Osteoblast (primary cell): ENCODE measurements around the gene CABP5. TPM values are rescaled to one million over a fixed set of nuclear protein-coding genes. Genes with fewer than 3 reads are reported as not detected.

ENCODE experiments used
- DNase-seq: peaks from one replicate; pipeline ENCODE4 v3.0.0; 2011; ENCODE audit warnings: low spot score, mixed read lengths; ENCODE audit not compliant: insufficient read length; ENCODE audit errors: missing footprints
- H2AFZ ChIP-seq: 2 replicates; pipeline ENCODE4 v1.6.0; 2011; ENCODE audit warnings: mild to moderate bottlenecking, low read length
- H3K27ac ChIP-seq: 2 replicates; pipeline ENCODE4 v1.5.1; 2011; ENCODE audit warnings: mild to moderate bottlenecking, low read depth, low read length, moderate library complexity
- H3K27me3 ChIP-seq: 2 replicates; pipeline ENCODE4 v1.6.0; 2012; ENCODE audit warnings: mild to moderate bottlenecking, control low read depth, inconsistent platforms, low read length, moderate library complexity; ENCODE audit not compliant: insufficient read depth
- H3K36me3 ChIP-seq: 2 replicates; pipeline ENCODE4 v1.5.1; 2011; ENCODE audit warnings: mild to moderate bottlenecking, low read length, control low read depth, moderate library complexity; ENCODE audit not compliant: insufficient read depth
- H3K4me1 ChIP-seq: 2 replicates; pipeline ENCODE4 v1.5.1; 2011; ENCODE audit warnings: mild to moderate bottlenecking, low read length, control low read depth, moderate library complexity; ENCODE audit not compliant: insufficient read depth
- H3K4me2 ChIP-seq: 2 replicates; pipeline ENCODE4 v1.6.0; 2011; ENCODE audit warnings: mild to moderate bottlenecking, low read length; ENCODE audit not compliant: insufficient read depth
- H3K4me3 ChIP-seq: fragments of 200-600 bp; sonication (generic); 3 replicates; pipeline ENCODE4 v1.5.1; 2012; ENCODE audit warnings: mild to moderate bottlenecking, low read length, inconsistent platforms; ENCODE audit not compliant: insufficient read depth
- H3K79me2 ChIP-seq: 2 replicates; pipeline ENCODE4 v1.6.0; 2012; ENCODE audit warnings: mild to moderate bottlenecking, low read length, control low read depth, inconsistent platforms; ENCODE audit not compliant: insufficient read depth
- H3K9me3 ChIP-seq: 2 replicates; pipeline ENCODE4 v1.5.1; 2011; ENCODE audit warnings: low read depth, low read length, control low read depth
- H4K20me1 ChIP-seq: 2 replicates; pipeline ENCODE4 v1.6.0; 2012; ENCODE audit warnings: mild to moderate bottlenecking, low read length, control low read depth; ENCODE audit not compliant: insufficient read depth
- total RNA-seq: library from RNA; depleted of rRNA; stranded (reverse); fragments of >200 nt; gene quantifications from 2 replicates; pipeline ENCODE4 v1.2.3, GENCODE V29; 2012
- TF ChIP-seq, protein P1 (sequence below): IDR thresholded peaks from 2 replicates; pipeline ENCODE4 v1.5.1; 2011; ENCODE audit warnings: mild to moderate bottlenecking, low read depth, low read length, moderate library complexity; ENCODE audit errors: extremely low read depth

CABP5 gene
- total RNA-seq, 1 donor: not detected

DNA sequence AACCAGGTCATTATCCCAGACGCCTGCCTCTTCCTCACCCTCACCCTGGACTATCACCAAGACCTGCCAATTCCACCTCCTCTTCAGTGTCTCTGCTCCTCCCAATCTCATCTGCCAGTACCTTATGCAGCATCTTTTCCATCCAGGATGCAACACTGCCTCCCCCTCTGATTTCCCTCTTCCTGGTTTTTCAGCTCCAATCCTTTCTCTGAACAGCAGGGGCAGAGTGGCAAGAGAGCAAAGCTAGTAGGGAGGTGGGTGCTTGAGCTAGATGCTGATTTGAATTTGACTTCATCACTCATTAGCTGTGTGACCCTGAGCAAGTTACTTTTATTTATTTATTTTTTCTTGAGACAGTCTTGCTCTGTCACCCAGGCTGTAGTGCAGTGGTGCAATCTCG lies 25.6 kb upstream of the CABP5 start:
- Histone ChIP-seq H3K4me1 (no peaks in the 10 kb centered on the region), H3K9me3 (no peaks in the 10 kb centered on the region), H3K4me3 (no peak overlapping the region), H3K79me2 (no peaks in the 10 kb centered on the region), H3K36me3 (no peaks in the 10 kb centered on the region), H4K20me1 (no peaks in the 10 kb centered on the region), H3K27me3 (no peaks in the 10 kb centered on the region), H3K27ac (no peak overlapping the region), H3K4me2 (no peak overlapping the region), H2AFZ (no peak overlapping the region)
- TF ChIP-seq, protein P1, sequence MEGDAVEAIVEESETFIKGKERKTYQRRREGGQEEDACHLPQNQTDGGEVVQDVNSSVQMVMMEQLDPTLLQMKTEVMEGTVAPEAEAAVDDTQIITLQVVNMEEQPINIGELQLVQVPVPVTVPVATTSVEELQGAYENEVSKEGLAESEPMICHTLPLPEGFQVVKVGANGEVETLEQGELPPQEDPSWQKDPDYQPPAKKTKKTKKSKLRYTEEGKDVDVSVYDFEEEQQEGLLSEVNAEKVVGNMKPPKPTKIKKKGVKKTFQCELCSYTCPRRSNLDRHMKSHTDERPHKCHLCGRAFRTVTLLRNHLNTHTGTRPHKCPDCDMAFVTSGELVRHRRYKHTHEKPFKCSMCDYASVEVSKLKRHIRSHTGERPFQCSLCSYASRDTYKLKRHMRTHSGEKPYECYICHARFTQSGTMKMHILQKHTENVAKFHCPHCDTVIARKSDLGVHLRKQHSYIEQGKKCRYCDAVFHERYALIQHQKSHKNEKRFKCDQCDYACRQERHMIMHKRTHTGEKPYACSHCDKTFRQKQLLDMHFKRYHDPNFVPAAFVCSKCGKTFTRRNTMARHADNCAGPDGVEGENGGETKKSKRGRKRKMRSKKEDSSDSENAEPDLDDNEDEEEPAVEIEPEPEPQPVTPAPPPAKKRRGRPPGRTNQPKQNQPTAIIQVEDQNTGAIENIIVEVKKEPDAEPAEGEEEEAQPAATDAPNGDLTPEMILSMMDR: peak; percentile 10
- no peak for DNase-seq

DNA sequence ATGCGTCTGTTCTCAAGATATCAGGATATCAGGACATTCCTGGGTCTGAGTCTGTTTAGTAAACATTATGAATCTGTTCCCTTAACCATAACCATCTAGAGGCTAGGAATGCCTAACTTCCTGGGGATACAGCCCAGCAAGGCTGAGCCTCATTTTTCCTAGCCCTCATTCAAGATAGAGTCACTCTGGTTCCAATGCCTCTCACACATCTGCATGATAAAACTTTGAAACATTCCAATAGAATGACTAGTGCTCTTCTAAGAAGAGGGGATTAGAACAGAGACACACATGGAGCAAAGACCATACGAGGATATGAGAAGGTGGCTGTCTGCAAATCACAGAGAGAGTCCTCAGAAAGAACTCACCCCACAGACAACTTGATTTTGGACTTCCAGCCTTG lies 20.6 kb upstream of the CABP5 start:
- H3K79me2 ChIP-seq: no peaks in the 10 kb centered on the region
- H3K9me3 ChIP-seq: no peaks in the 10 kb centered on the region
- H2AFZ ChIP-seq: no peak overlapping the region
- H3K27ac ChIP-seq: no peak overlapping the region
- H4K20me1 ChIP-seq: no peaks in the 10 kb centered on the region
- no peaks in the 10 kb centered on the region for H3K36me3 ChIP-seq
- peaks cover 10% of the 10 kb centered on the region for H3K27me3 ChIP-seq
- H3K4me3 ChIP-seq: no peak overlapping the region
- TF ChIP-seq, protein P1: no peak
- DNase-seq: peak; percentile 66
- no peak overlapping the region for H3K4me2 ChIP-seq
- no peaks in the 10 kb centered on the region for H3K4me1 ChIP-seq

DNA sequence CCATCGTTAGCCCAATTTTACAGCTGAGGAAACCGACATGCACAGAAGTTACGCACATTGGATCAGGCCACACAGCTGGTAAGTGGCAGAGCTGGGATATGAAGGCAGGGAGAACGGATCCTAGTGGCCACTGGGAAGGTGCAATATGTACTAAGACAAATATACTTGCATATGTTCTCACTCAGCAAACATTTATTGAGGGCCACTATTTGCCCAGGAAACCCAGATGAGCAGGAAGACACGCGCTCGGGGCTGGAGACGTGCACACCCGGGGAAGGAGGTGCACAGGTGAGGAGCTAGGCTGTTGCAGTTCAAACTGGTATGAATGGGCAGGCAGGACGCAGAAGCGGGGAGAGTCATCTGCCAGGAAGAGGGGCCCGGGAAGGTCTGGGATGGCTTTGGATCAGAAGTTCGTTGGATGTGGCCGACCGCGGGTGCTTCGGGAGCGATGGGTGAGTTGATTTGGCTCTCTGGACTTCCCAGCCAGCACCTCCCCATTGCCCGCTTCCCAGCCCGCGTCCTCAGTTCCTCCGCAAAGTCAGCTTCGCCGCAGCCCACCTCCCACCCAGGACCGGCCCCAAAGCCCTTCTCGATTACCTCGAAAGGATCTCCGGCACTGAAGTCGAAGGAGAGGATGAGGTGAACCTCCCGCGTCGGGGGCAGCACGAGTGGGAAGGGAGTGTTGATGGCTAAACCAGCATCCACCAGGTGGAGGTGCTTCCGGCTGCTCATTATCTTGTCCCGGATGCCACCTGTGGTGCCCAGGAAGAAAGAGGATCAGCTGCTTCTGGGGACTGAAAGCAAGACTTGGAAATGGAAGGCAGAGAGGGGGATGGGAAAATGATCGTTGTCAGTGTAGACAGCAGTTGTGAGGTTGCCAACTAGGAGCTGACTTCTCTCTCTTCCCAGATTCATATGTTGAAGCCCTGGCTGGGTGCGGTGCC lies 17.8 kb upstream of the CABP5 start:
- Histone ChIP-seq H3K9me3 (no peaks in the 10 kb centered on the region), H3K4me1 (no peaks in the 10 kb centered on the region), H3K79me2 (no peaks in the 10 kb centered on the region), H2AFZ (no peak overlapping the region), H4K20me1 (no peaks in the 10 kb centered on the region), H3K36me3 (no peaks in the 10 kb centered on the region), H3K4me3 (no peak overlapping the region), H3K4me2 (no peak overlapping the region), H3K27me3 (peaks cover 10% of the 10 kb centered on the region), H3K27ac (no peak overlapping the region)
- peak; percentile 57 for DNase-seq
- TF ChIP-seq, protein P1: no peak

DNA sequence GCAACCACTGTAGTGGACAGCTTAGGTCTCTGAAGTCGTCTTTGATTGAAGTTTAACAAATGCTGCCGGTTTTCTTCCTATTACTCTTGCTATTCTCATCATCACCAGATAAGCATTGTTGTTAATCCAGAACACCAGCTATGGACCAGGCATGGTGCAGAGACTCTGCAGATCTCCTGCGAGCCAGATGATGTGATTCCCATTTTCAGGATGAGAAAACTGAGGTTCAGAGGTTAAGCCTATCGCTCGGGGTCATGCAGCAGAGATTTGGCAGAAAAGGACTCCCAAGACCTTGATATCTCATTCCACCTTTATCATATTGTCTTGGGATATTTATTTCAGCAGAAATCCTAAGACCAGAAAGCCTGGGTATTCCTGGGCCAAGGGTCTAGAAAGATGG lies 16.5 kb upstream of the CABP5 start:
- peak; percentile 46 for DNase-seq
- Histone ChIP-seq H3K9me3 (no peaks in the 10 kb centered on the region), H4K20me1 (no peaks in the 10 kb centered on the region), H3K4me2 (no peak overlapping the region), H3K4me1 (no peaks in the 10 kb centered on the region), H3K36me3 (no peaks in the 10 kb centered on the region), H3K4me3 (no peak overlapping the region), H3K27me3 (peaks cover 10% of the 10 kb centered on the region), H3K27ac (no peak overlapping the region), H2AFZ (no peak overlapping the region), H3K79me2 (no peaks in the 10 kb centered on the region)
- TF ChIP-seq, protein P1: no peak
